Adrenal gland (tissue), 12 donors: Measurements from ENCODE around the gene SLC36A1. TPM values are rescaled to one million over a fixed set of nuclear protein-coding genes. Genes with fewer than 3 reads are reported as not detected.

Experiments used
- DNase-seq, 7 donors: peaks; one replicate each; pipeline ENCODE4 v3.0.0-alpha.2; 2019 to 2020
- H3K27ac ChIP-seq, 5 donors: fragments of 200-600 bp; sonication (generic) in 4 of 5; 1 replicate in 3 of 5; 2 replicates in 2 of 5; pipeline versions ENCODE4 v1.5.1 to v1.8.0; 2016 to 2020; ENCODE audit warnings: mild to moderate bottlenecking in 1 of 5
- H3K27me3 ChIP-seq: fragments of 200-600 bp; 2 replicates; pipeline ENCODE4 v1.8.0; 2021
- H3K36me3 ChIP-seq, 2 donors: fragments of 200-600 bp; replicated peaks in 1 of 2; 1 replicate in 1 of 2; 2 replicates in 1 of 2; pipeline versions ENCODE4 v1.5.1 to v1.8.0; 2018 to 2022
- H3K4me1 ChIP-seq, 2 donors: fragments of 200-600 bp; replicated peaks in 1 of 2; 1 replicate in 1 of 2; 2 replicates in 1 of 2; pipeline versions ENCODE4 v1.5.1 to v1.8.0; 2018 to 2021
- H3K4me3 ChIP-seq, 4 donors: fragments of 200-600 bp; sonication (generic) in 3 of 4; one replicate each; pipeline ENCODE4 v1.5.1; 2016 to 2018
- H3K9me3 ChIP-seq, 3 donors: fragments of 200-600 bp; sonication (generic) in 1 of 3; replicated peaks in 1 of 3; 1 replicate in 2 of 3; 2 replicates in 1 of 3; pipeline versions ENCODE4 v1.5.1 to v1.8.0; 2016 to 2021
- CTCF ChIP-seq, 6 experiments: fragments of 450-650 bp in 4 of 6; fragments of 200-600 bp in 2 of 6; sonication (generic) in 1 of 6; IDR thresholded peaks; 1 replicate in 5 of 6; 2 replicates in 1 of 6; pipeline versions ENCODE4 v1.5.1 to v1.8.0; 2016 to 2021; ENCODE audit warnings: antibody characterized with exemption in 6 of 6, mild to moderate bottlenecking in 2 of 6, moderate library complexity in 1 of 6
- POLR2A ChIP-seq, 2 donors: fragments of 450-650 bp; IDR thresholded peaks; one replicate each; pipeline ENCODE4 v1.6.1; 2017; ENCODE audit warnings: antibody characterized with exemption in 2 of 2, mild to moderate bottlenecking in 2 of 2, moderate library complexity in 1 of 2
- WGBS, 4 donors: extraction: QIAGEN DNeasy Blood & Tissue Kit in 2 of 4; methylation state at CpG; one replicate each; pipeline versions ENCODE4 v1.1.5 to v1.1.7; 2013 to 2017; 5-methylcytosine and 5-hydroxymethylcytosine counted together
- intact Hi-C, 2 donors: fragments of 100-400 bp; cut with DNase I; formaldehyde crosslinking; loops; one replicate each; pipeline versions ENCODE4 v1.14.1 to v1.15.0; 2022 to 2023
- polyA plus RNA-seq, 3 donors: library from polyadenylated mRNA; stranded (reverse); fragments of 200-250 nt in 2 of 3; fragments of 350-450 nt in 1 of 3; fragmentation: Illumina TruSeq in 1 of 3; extraction: RNeasy Lipid Tissue Mini Kit (QIAGEN cat#74804) in 1 of 3; gene quantifications; one replicate each; pipeline ENCODE4 v1.2.3, GENCODE V29; 2013 to 2014
- total RNA-seq, 9 donors: library from RNA; depleted of rRNA in 4 of 9; stranded (reverse); fragments of >200 nt in 4 of 9; fragments of 120-200 nt in 1 of 9; fragmentation: NEBNext Ultra II Directional in 1 of 9; extraction: Animal tissue kit (Norgen Biotek cat#: 25700) in 1 of 9; gene quantifications; one replicate each; pipeline versions ENCODE4 v1.1.0 to v1.2.4, GENCODE V29; 2013 to 2023
- donor health status: healthy with polysubstance abuse.
- donor health status: Bipolar disorder and iron deficiency.
- donor health status: DM: yes; HTN: yes; CAD: no.
- donor health status: DM: no; HTN: no; CAD: no.
- donor health status: DM: no; HTN: no; CAD: no.
- donor health status: DM: yes; HTN: yes; CAD: no.

SLC36A1 gene
- total and polyA plus RNA-seq, 12 donors: 3.0 to 15.4 (median 9.0) TPM

- TF ChIP-seq POLR2A (IDR thresholded peaks at IDR 0.05) (no peak), CTCF (IDR thresholded peaks at IDR 0.05) (no peak)
- H3K9me3 ChIP-seq: no peaks in the 10 kb centered on the region
- no peak overlapping the region for H3K4me3 ChIP-seq
- no peak overlapping the region for H3K27ac ChIP-seq
- peak in 1 of 7 donors; percentile 10 for DNase-seq
- 92 to 98% (median 94%) methylated on average over 4 of the region's 4 CpGs for WGBS, 4 donors
- intact Hi-C loops: no loop called here
- no peaks in the 10 kb centered on the region for H3K4me1 ChIP-seq
- H3K27me3 ChIP-seq: no peaks in the 10 kb centered on the region
- peaks cover 0 to 37% of the 10 kb centered on the region in 2 donors for H3K36me3 ChIP-seq
These were observed 23.0 kb downstream of the SLC36A1 start for GRCh38 chr5:151470439-151470838.

GRCh38 chr5:151471276-151471675, 23.9 kb downstream of the SLC36A1 start:
- 90 to 97% (median 90%) methylated on average over 1 of the region's 1 CpG for WGBS, 4 donors
- Histone ChIP-seq H3K4me1 (no peaks in the 10 kb centered on the region), H3K9me3 (no peaks in the 10 kb centered on the region), H3K36me3 (peaks cover 0 to 34% of the 10 kb centered on the region in 2 donors), H3K4me3 (no peak overlapping the region), H3K27me3 (no peaks in the 10 kb centered on the region), H3K27ac (no peak overlapping the region)
- DNase-seq: no peak
- intact Hi-C loops: no loop called here
- TF ChIP-seq CTCF (IDR thresholded peaks at IDR 0.05) (no peak), POLR2A (IDR thresholded peaks at IDR 0.05) (no peak)

- WGBS, 4 donors: 87 to 97% (median 90%) methylated on average over 6 of the region's 6 CpGs
These were observed 27.4 kb downstream of the SLC36A1 start for GRCh38 chr5:151474799-151475198.

GRCh38 chr5:151475388-151475787, 28.0 kb downstream of the SLC36A1 start:
- H3K36me3 ChIP-seq: peaks cover 0 to 20% of the 10 kb centered on the region in 2 donors

More at GRCh38 chr5:151474799-151475198, 27.4 kb downstream of the SLC36A1 start:
- Histone ChIP-seq H3K27me3 (no peaks in the 10 kb centered on the region), H3K9me3 (no peaks in the 10 kb centered on the region), H3K4me1 (no peaks in the 10 kb centered on the region), H3K36me3 (peaks cover 0 to 20% of the 10 kb centered on the region in 2 donors), H3K4me3 (no peak overlapping the region), H3K27ac (no peak overlapping the region)
- no peak for DNase-seq
- intact Hi-C loops: no loop called here
- no peak for TF ChIP-seq CTCF (IDR thresholded peaks at IDR 0.05)
- TF ChIP-seq POLR2A (IDR thresholded peaks at IDR 0.05): no peak

More at GRCh38 chr5:151475388-151475787, 28.0 kb downstream of the SLC36A1 start:
- DNase-seq: no peak
- Histone ChIP-seq H3K27ac (no peak overlapping the region), H3K27me3 (no peaks in the 10 kb centered on the region), H3K4me3 (no peak overlapping the region), H3K4me1 (no peaks in the 10 kb centered on the region), H3K9me3 (no peaks in the 10 kb centered on the region)
- intact Hi-C loops: no loop called here
- 79 to 100% (median 88%) methylated on average over 2 of the region's 2 CpGs for WGBS, 4 donors
- TF ChIP-seq CTCF (IDR thresholded peaks at IDR 0.05) (no peak), POLR2A (IDR thresholded peaks at IDR 0.05) (no peak)
